ENCODE results near the gene OLFML3. TPM values are rescaled to one million over a fixed set of nuclear protein-coding genes. Genes with fewer than 3 reads are reported as not detected.

OLFML3 gene
- total RNA-seq, 1 donor from 2014 or later = 1.6 TPM

- ATAC-seq = no peak
Observed at GRCh38 chr1:113949007-113949406, 30.3 kb upstream of the OLFML3 start.

- ATAC-seq = no peak
Observed at GRCh38 chr1:113950908-113951307, 28.4 kb upstream of the OLFML3 start.

GRCh38 chr1:113951719-113952118, 27.6 kb upstream of the OLFML3 start:
- ATAC-seq = no peak

GRCh38 chr1:113957984-113958383, 21.3 kb upstream of the OLFML3 start:
- no peak for ATAC-seq

- peak; percentile 59 for ATAC-seq
Observed at GRCh38 chr1:113958691-113959090, 20.6 kb upstream of the OLFML3 start.

GRCh38 chr1:113963281-113963906, 15.9 kb upstream of the OLFML3 start:
- no peak for ATAC-seq

GRCh38 chr1:113965703-113966412, 13.4 kb upstream of the OLFML3 start:
- ATAC-seq = no peak

- no peak for ATAC-seq
Observed at GRCh38 chr1:113972954-113973353, 6.3 kb upstream of the OLFML3 start.

GRCh38 chr1:113975211-113975895, 3.9 kb upstream of the OLFML3 start:
- ATAC-seq = no peak

- ATAC-seq = no peak
Observed at GRCh38 chr1:113976609-113977278, 2.5 kb upstream of the OLFML3 start.

GRCh38 chr1:113977906-113978305, 1.4 kb upstream of the OLFML3 start:
- ATAC-seq = no peak

GRCh38 chr1:113980110-113980509, 836 bp downstream of the OLFML3 start:
- no peak for ATAC-seq

- ATAC-seq = no peak
Observed at GRCh38 chr1:113981962-113982931, 3.0 kb downstream of the OLFML3 start.

- ATAC-seq = no peak
Observed at GRCh38 chr1:113982949-113983348, 3.7 kb downstream of the OLFML3 start.

- no peak for ATAC-seq
Observed at GRCh38 chr1:113983391-113983790, 4.1 kb downstream of the OLFML3 start.

- ATAC-seq = no peak
Observed at GRCh38 chr1:113983826-113984225, 4.6 kb downstream of the OLFML3 start.

- no peak for ATAC-seq
Observed at GRCh38 chr1:113984710-113985109, 5.4 kb downstream of the OLFML3 start.

- ATAC-seq = no peak
Observed at GRCh38 chr1:113986802-113987201, 7.5 kb downstream of the OLFML3 start.

GRCh38 chr1:113987259-113987658, 8.0 kb downstream of the OLFML3 start:
- no peak for ATAC-seq

GRCh38 chr1:113990530-113990929, 11.3 kb downstream of the OLFML3 start:
- ATAC-seq = no peak

- no peak for ATAC-seq
Observed at GRCh38 chr1:113990961-113991360, 11.7 kb downstream of the OLFML3 start.

- no peak for ATAC-seq
Observed at GRCh38 chr1:113991467-113991997, 12.3 kb downstream of the OLFML3 start.
